Astrocyte (in vitro differentiated cells and primary cell): Measurements from ENCODE around the gene PSPN. TPM values are rescaled to one million over a fixed set of nuclear protein-coding genes. Genes with fewer than 3 reads are reported as not detected.

Experiments
- DNase-seq: peaks from one replicate; pipeline ENCODE4 v3.0.0-alpha.2; 2010; ENCODE audit warnings: low read depth
- FAIRE-seq: peaks from 2 replicates; lab custom pipeline; 2011; peaks lifted over from hg19 to GRCh38; lab: Jason Lieb, UNC
- H2AFZ ChIP-seq: 2 replicates; pipeline ENCODE4 v1.6.0; 2012; ENCODE audit warnings: low read depth, low read length, inconsistent platforms
- H3K27ac ChIP-seq: 2 replicates; pipeline ENCODE4 v1.5.1; 2011; ENCODE audit warnings: low read depth, low read length, inconsistent platforms
- H3K27me3 ChIP-seq: 2 replicates; pipeline ENCODE4 v1.6.0; 2011; ENCODE audit warnings: low read length, inconsistent platforms; ENCODE audit not compliant: insufficient read depth
- H3K36me3 ChIP-seq: 2 replicates; pipeline ENCODE4 v1.5.1; 2011; ENCODE audit warnings: low read length, inconsistent platforms; ENCODE audit not compliant: insufficient read depth
- H3K4me1 ChIP-seq: 2 replicates; pipeline ENCODE4 v1.5.1; 2011; ENCODE audit warnings: low read length, inconsistent platforms; ENCODE audit not compliant: insufficient read depth
- H3K4me2 ChIP-seq: 2 replicates; pipeline ENCODE4 v1.6.0; 2012; ENCODE audit warnings: low read length, inconsistent platforms
- H3K4me3 ChIP-seq: 2 replicates; pipeline ENCODE4 v1.5.1; 2011; ENCODE audit warnings: low read depth, mild to moderate bottlenecking, low read length, inconsistent platforms; ENCODE audit not compliant: insufficient read depth
- H3K79me2 ChIP-seq: 2 replicates; pipeline ENCODE4 v1.6.0; 2012; ENCODE audit warnings: mild to moderate bottlenecking, low read length, inconsistent platforms; ENCODE audit not compliant: insufficient read depth
- H3K9ac ChIP-seq: 2 replicates; pipeline ENCODE4 v1.6.0; 2012; ENCODE audit warnings: mild to moderate bottlenecking, low read length, inconsistent platforms
- H3K9me3 ChIP-seq: 2 replicates; pipeline ENCODE4 v1.5.1; 2012; ENCODE audit warnings: low read depth, mild to moderate bottlenecking, low read length, inconsistent platforms; ENCODE audit not compliant: insufficient read depth
- H4K20me1 ChIP-seq: 2 replicates; pipeline ENCODE4 v1.6.0; 2012; ENCODE audit warnings: low read length, inconsistent platforms; ENCODE audit not compliant: insufficient read depth
- H3K27ac Mint-ChIP-seq: one replicate; pipeline ENCODE4 v1.8.0; 2021; ENCODE audit warnings: mild to moderate bottlenecking, mixed read lengths; ENCODE audit not compliant: unreplicated experiment
- H3K27me3 Mint-ChIP-seq: one replicate; pipeline ENCODE4 v1.8.0; 2021; ENCODE audit warnings: low read depth, mixed read lengths; ENCODE audit not compliant: unreplicated experiment
- H3K36me3 Mint-ChIP-seq: one replicate; pipeline ENCODE4 v1.8.0; 2021; ENCODE audit warnings: low read depth, mixed read lengths; ENCODE audit not compliant: unreplicated experiment
- H3K4me1 Mint-ChIP-seq: one replicate; pipeline ENCODE4 v1.8.0; 2021; ENCODE audit warnings: low read depth, mixed read lengths; ENCODE audit not compliant: unreplicated experiment
- H3K4me3 Mint-ChIP-seq: one replicate; pipeline ENCODE4 v1.8.0; 2021; ENCODE audit warnings: mild to moderate bottlenecking, moderate library complexity, mixed read lengths; ENCODE audit not compliant: unreplicated experiment
- H3K9me3 Mint-ChIP-seq: one replicate; pipeline ENCODE4 v1.8.0; 2021; ENCODE audit warnings: mild to moderate bottlenecking, mixed read lengths; ENCODE audit not compliant: unreplicated experiment
- EZH2 ChIP-seq: IDR thresholded peaks from 2 replicates; pipeline ENCODE4 v1.6.1; 2012; ENCODE audit warnings: mild to moderate bottlenecking, low read length, inconsistent platforms; ENCODE audit not compliant: insufficient read depth
- total RNA-seq: library from RNA; stranded (reverse); gene quantifications from 2 replicates; pipeline ENCODE4 v1.2.1, GENCODE V29; 2021
- TF ChIP-seq, protein P1 (sequence below): IDR thresholded peaks from 2 replicates; pipeline ENCODE4 v1.5.1; 2011; ENCODE audit warnings: low read depth, mild to moderate bottlenecking, inconsistent platforms, low read length, moderate library complexity; ENCODE audit not compliant: insufficient read depth

Gene PSPN
- total RNA-seq, 1 donor from 2014 or later: 2.8 TPM

- no peak overlapping the region for H3K27ac ChIP-seq
- no peak for FAIRE-seq
- no peaks in the 10 kb centered on the region for H3K36me3 Mint-ChIP-seq
- no peaks in the 10 kb centered on the region for H4K20me1 ChIP-seq
- no peak overlapping the region for H3K4me3 ChIP-seq
- no peaks in the 10 kb centered on the region for H3K9me3 Mint-ChIP-seq
- peaks cover 18% of the 10 kb centered on the region for H3K79me2 ChIP-seq
- no peak overlapping the region for H2AFZ ChIP-seq
- no peaks in the 10 kb centered on the region for H3K36me3 ChIP-seq
- peaks cover 12% of the 10 kb centered on the region for H3K4me1 ChIP-seq
- H3K9ac ChIP-seq: no peak overlapping the region
- H3K27ac Mint-ChIP-seq: no peak overlapping the region
- no peaks in the 10 kb centered on the region for H3K9me3 ChIP-seq
- DNase-seq: no peak
- no peak overlapping the region for H3K4me3 Mint-ChIP-seq
- peaks cover 7% of the 10 kb centered on the region for H3K4me1 Mint-ChIP-seq
- no peaks in the 10 kb centered on the region for H3K27me3 ChIP-seq
- H3K27me3 Mint-ChIP-seq: no peaks in the 10 kb centered on the region
- no peak overlapping the region for H3K4me2 ChIP-seq
- no peak for TF ChIP-seq EZH2
- TF ChIP-seq, protein P1, sequence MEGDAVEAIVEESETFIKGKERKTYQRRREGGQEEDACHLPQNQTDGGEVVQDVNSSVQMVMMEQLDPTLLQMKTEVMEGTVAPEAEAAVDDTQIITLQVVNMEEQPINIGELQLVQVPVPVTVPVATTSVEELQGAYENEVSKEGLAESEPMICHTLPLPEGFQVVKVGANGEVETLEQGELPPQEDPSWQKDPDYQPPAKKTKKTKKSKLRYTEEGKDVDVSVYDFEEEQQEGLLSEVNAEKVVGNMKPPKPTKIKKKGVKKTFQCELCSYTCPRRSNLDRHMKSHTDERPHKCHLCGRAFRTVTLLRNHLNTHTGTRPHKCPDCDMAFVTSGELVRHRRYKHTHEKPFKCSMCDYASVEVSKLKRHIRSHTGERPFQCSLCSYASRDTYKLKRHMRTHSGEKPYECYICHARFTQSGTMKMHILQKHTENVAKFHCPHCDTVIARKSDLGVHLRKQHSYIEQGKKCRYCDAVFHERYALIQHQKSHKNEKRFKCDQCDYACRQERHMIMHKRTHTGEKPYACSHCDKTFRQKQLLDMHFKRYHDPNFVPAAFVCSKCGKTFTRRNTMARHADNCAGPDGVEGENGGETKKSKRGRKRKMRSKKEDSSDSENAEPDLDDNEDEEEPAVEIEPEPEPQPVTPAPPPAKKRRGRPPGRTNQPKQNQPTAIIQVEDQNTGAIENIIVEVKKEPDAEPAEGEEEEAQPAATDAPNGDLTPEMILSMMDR: no peak
These were observed 20.6 kb upstream of the PSPN start for GRCh38 chr19:6396305-6396704.

GRCh38 chr19:6394831-6395230, 19.1 kb upstream of the PSPN start:
- Histone ChIP-seq H3K4me3 (no peak overlapping the region), H3K9me3 (no peaks in the 10 kb centered on the region), H3K27me3 (no peaks in the 10 kb centered on the region), H3K4me2 (no peak overlapping the region), H2AFZ (no peak overlapping the region), H3K9ac (no peak overlapping the region), H3K27ac (no peak overlapping the region), H4K20me1 (peaks cover 2% of the 10 kb centered on the region), H3K36me3 (peaks cover 6% of the 10 kb centered on the region), H3K4me1 (peaks cover 12% of the 10 kb centered on the region), H3K79me2 (peaks cover 24% of the 10 kb centered on the region)
- Mint-ChIP-seq H3K4me1 (peaks cover 7% of the 10 kb centered on the region), H3K9me3 (no peaks in the 10 kb centered on the region), H3K27me3 (no peaks in the 10 kb centered on the region), H3K4me3 (no peak overlapping the region), H3K27ac (peak overlapping the region; percentile 49), H3K36me3 (peaks cover 3% of the 10 kb centered on the region)
- TF ChIP-seq, protein P1: no peak
- TF ChIP-seq EZH2: no peak
- FAIRE-seq: no peak
- no peak for DNase-seq

- no peak for FAIRE-seq
- H3K36me3 Mint-ChIP-seq: peaks cover 3% of the 10 kb centered on the region
- no peaks in the 10 kb centered on the region for H3K27me3 Mint-ChIP-seq
These were observed 18.3 kb upstream of the PSPN start for GRCh38 chr19:6393983-6394412.

More at GRCh38 chr19:6393983-6394412, 18.3 kb upstream of the PSPN start:
- no peaks in the 10 kb centered on the region for H3K9me3 Mint-ChIP-seq
- H3K4me1 Mint-ChIP-seq: peaks cover 7% of the 10 kb centered on the region
- Histone ChIP-seq H3K4me1 (peaks cover 12% of the 10 kb centered on the region), H3K9me3 (no peaks in the 10 kb centered on the region), H3K36me3 (peaks cover 12% of the 10 kb centered on the region), H3K27ac (peak overlapping the region; percentile 97), H3K9ac (peak overlapping the region; percentile 94), H3K4me3 (peak overlapping the region; percentile 94), H4K20me1 (peaks cover 2% of the 10 kb centered on the region), H3K4me2 (peak overlapping the region; percentile 99), H3K27me3 (no peaks in the 10 kb centered on the region), H2AFZ (peak overlapping the region; percentile 96), H3K79me2 (peaks cover 31% of the 10 kb centered on the region)
- peak overlapping the region; percentile 94 for H3K4me3 Mint-ChIP-seq
- DNase-seq: no peak
- peak overlapping the region; percentile 93 for H3K27ac Mint-ChIP-seq
- TF ChIP-seq EZH2: no peak
- TF ChIP-seq, protein P1: no peak
